Right forelimb (tissue), 1 donor: Measurements from ENCODE around the gene PKNOX2.

Experiments
- DNase-seq: peaks from one replicate; pipeline ENCODE4 v3.0.0-alpha.2; 2018

PKNOX2 gene

GRCh38 chr11:125370561-125371389 is 206.2 kb downstream of the PKNOX2 start:
- DNase-seq = no peak

- no peak for DNase-seq
These were observed 206.9 kb downstream of the PKNOX2 start for GRCh38 chr11:125371431-125371935.

GRCh38 chr11:125372088-125372487 is 207.5 kb downstream of the PKNOX2 start:
- no peak for DNase-seq

GRCh38 chr11:125372911-125373310 is 208.4 kb downstream of the PKNOX2 start:
- DNase-seq = no peak

- DNase-seq = no peak
These were observed 209.2 kb downstream of the PKNOX2 start for GRCh38 chr11:125373426-125374391.

- no peak for DNase-seq
These were observed 209.8 kb downstream of the PKNOX2 start for GRCh38 chr11:125374398-125374797.

GRCh38 chr11:125375146-125375545 is 210.6 kb downstream of the PKNOX2 start:
- DNase-seq = no peak

- DNase-seq = peak; percentile 87
These were observed 211.6 kb downstream of the PKNOX2 start for GRCh38 chr11:125376117-125376516.

GRCh38 chr11:125376856-125377255 is 212.3 kb downstream of the PKNOX2 start:
- no peak for DNase-seq

GRCh38 chr11:125378083-125378482 is 213.5 kb downstream of the PKNOX2 start:
- DNase-seq = no peak

GRCh38 chr11:125378571-125378970 is 214.0 kb downstream of the PKNOX2 start:
- no peak for DNase-seq

- DNase-seq = no peak
These were observed 215.0 kb downstream of the PKNOX2 start for GRCh38 chr11:125379565-125379964.

- no peak for DNase-seq
These were observed 215.4 kb downstream of the PKNOX2 start for GRCh38 chr11:125379981-125380380.

- no peak for DNase-seq
These were observed 216.3 kb downstream of the PKNOX2 start for GRCh38 chr11:125380756-125381445.

- no peak for DNase-seq
These were observed 217.0 kb downstream of the PKNOX2 start for GRCh38 chr11:125381499-125382044.

GRCh38 chr11:125382314-125382791 is 217.8 kb downstream of the PKNOX2 start:
- DNase-seq = no peak

- no peak for DNase-seq
These were observed 218.3 kb downstream of the PKNOX2 start for GRCh38 chr11:125382822-125383221.

GRCh38 chr11:125384825-125385224 is 220.3 kb downstream of the PKNOX2 start:
- no peak for DNase-seq

GRCh38 chr11:125387901-125388300 is 223.3 kb downstream of the PKNOX2 start:
- DNase-seq = no peak

- DNase-seq = no peak
These were observed 224.1 kb downstream of the PKNOX2 start for GRCh38 chr11:125388611-125389010.

- no peak for DNase-seq
These were observed 225.0 kb downstream of the PKNOX2 start for GRCh38 chr11:125389339-125390166.
